Vagina (tissue), 2 donors: Measurements from ENCODE around the gene CATSPERE. TPM values are rescaled to one million over a fixed set of nuclear protein-coding genes. Genes with fewer than 3 reads are reported as not detected.
"Not testable (repeated sequence)": the region's sequence is repeated elsewhere in the genome, so short reads cannot be mapped to it uniquely, and the experiment has no call there.

ENCODE experiments used
- DNase-seq, 2 donors: peaks; one replicate each; pipeline ENCODE4 v3.0.0-alpha.2; 2017; ENCODE audit errors: extremely low spot score in 2 of 2
- H3K27ac ChIP-seq: fragments of 200-600 bp; sonication (generic); one replicate; pipeline ENCODE4 v1.5.1; 2019
- H3K27me3 ChIP-seq: fragments of 200-600 bp; sonication (generic); one replicate; pipeline ENCODE4 v1.5.1; 2019
- H3K36me3 ChIP-seq, 2 donors: fragments of 200-600 bp; sonication (generic); one replicate each; pipeline ENCODE4 v1.5.1; 2017 to 2019
- H3K4me1 ChIP-seq: fragments of 200-600 bp; sonication (generic); one replicate; pipeline ENCODE4 v1.5.1; 2019
- H3K4me3 ChIP-seq, 2 donors: fragments of 200-600 bp; sonication (generic); 1 replicate in 1 of 2; 2 replicates in 1 of 2; pipeline ENCODE4 v1.5.1; 2016 to 2019
- H3K9me3 ChIP-seq: fragments of 200-600 bp; sonication (generic); one replicate; pipeline ENCODE4 v1.5.1; 2019
- POLR2A ChIP-seq, 2 donors: fragments of 450-650 bp; IDR thresholded peaks; one replicate each; pipeline ENCODE4 v1.6.1; 2017; ENCODE audit warnings: antibody characterized with exemption in 2 of 2, mild to moderate bottlenecking in 2 of 2, moderate library complexity in 2 of 2
- POLR2AphosphoS5 ChIP-seq, 2 donors: sonication (generic); formaldehyde crosslinking; IDR thresholded peaks; one replicate each; pipeline ENCODE4 v1.9.0; 2017; ENCODE audit warnings: antibody characterized with exemption in 2 of 2, mild to moderate bottlenecking in 2 of 2, low read depth in 1 of 2; ENCODE audit not compliant: insufficient read depth in 1 of 2
- intact Hi-C: fragments of 100-400 bp; cut with DNase I; formaldehyde crosslinking; loops from one replicate; pipeline ENCODE4 v1.15.1; 2023
- total RNA-seq: library from RNA; depleted of rRNA; stranded (reverse); fragments of >200 nt; gene quantifications from one replicate; pipeline ENCODE4 v1.2.3, GENCODE V29; 2016
- TF ChIP-seq, protein P1 (sequence below), 3 experiments: fragments of 450-650 bp in 2 of 3; fragments of 200-600 bp in 1 of 3; sonication (generic) in 1 of 3; IDR thresholded peaks; one replicate each; pipeline ENCODE4 v1.5.1; 2017 to 2019; ENCODE audit warnings: antibody characterized with exemption in 3 of 3, mild to moderate bottlenecking in 2 of 3, moderate library complexity in 2 of 3

CATSPERE gene
- total RNA-seq, 1 donor from 2014 or later = 0.98 TPM

- DNase-seq = no peak
- intact Hi-C loops = no loop called here
- Histone ChIP-seq H3K4me1 (peaks cover 22% of the 10 kb centered on the region), H3K4me3 (no peak overlapping the region), H3K27ac (no peak overlapping the region), H3K36me3 (no peaks in the 10 kb centered on the region), H3K9me3 (no peaks in the 10 kb centered on the region), H3K27me3 (no peaks in the 10 kb centered on the region)
- TF ChIP-seq, protein P1, sequence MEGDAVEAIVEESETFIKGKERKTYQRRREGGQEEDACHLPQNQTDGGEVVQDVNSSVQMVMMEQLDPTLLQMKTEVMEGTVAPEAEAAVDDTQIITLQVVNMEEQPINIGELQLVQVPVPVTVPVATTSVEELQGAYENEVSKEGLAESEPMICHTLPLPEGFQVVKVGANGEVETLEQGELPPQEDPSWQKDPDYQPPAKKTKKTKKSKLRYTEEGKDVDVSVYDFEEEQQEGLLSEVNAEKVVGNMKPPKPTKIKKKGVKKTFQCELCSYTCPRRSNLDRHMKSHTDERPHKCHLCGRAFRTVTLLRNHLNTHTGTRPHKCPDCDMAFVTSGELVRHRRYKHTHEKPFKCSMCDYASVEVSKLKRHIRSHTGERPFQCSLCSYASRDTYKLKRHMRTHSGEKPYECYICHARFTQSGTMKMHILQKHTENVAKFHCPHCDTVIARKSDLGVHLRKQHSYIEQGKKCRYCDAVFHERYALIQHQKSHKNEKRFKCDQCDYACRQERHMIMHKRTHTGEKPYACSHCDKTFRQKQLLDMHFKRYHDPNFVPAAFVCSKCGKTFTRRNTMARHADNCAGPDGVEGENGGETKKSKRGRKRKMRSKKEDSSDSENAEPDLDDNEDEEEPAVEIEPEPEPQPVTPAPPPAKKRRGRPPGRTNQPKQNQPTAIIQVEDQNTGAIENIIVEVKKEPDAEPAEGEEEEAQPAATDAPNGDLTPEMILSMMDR (IDR thresholded peaks at IDR 0.05) = no peak
- TF ChIP-seq POLR2A (IDR thresholded peaks at IDR 0.05) (no peak), POLR2AphosphoS5 (IDR thresholded peaks at IDR 0.05; ENCODE audit: insufficient read depth in 1 of 2, low read depth in 1 of 2) (no peak)
Measured at GRCh38 chr1:244662599-244662998, 201.5 kb downstream of the CATSPERE start.

DNA sequence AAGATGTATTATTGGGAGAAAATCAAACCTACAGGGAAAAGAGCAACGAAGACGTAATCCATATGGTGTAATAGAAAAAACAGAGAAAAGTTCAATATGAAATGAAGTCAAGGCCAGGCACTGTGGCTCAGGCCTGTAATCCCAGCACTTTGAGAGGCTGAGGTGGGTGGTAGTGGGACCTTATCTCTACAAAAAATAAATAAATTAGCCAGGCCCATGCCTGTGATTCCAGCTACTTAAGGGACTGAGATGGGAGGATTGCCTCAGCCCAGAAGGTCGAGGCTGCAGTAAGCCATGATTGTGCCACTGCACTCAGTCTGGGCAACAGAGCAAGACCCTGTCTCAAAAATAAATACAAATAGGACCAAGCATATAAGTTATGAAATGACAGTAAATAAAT lies 203.3 kb downstream of the CATSPERE start:
- DNase-seq = no peak
- TF ChIP-seq POLR2A (IDR thresholded peaks at IDR 0.05) (no peak), POLR2AphosphoS5 (IDR thresholded peaks at IDR 0.05; ENCODE audit: insufficient read depth in 1 of 2, low read depth in 1 of 2) (no peak)
- TF ChIP-seq, protein P1 (IDR thresholded peaks at IDR 0.05) = no peak
- H3K27me3 ChIP-seq = no peaks in the 10 kb centered on the region
- intact Hi-C loops = no loop called here
- H3K27ac ChIP-seq = no peak overlapping the region
- no peaks in the 10 kb centered on the region for H3K36me3 ChIP-seq
- no peaks in the 10 kb centered on the region for H3K9me3 ChIP-seq
- no peak overlapping the region for H3K4me3 ChIP-seq
- peaks cover 15% of the 10 kb centered on the region for H3K4me1 ChIP-seq

GRCh38 chr1:244665771-244666217 lies 204.7 kb downstream of the CATSPERE start:
- H3K36me3 ChIP-seq = no peaks in the 10 kb centered on the region
- no peak overlapping the region for H3K4me3 ChIP-seq
- peaks cover 15% of the 10 kb centered on the region for H3K4me1 ChIP-seq
- H3K27ac ChIP-seq = no peak overlapping the region
- no peaks in the 10 kb centered on the region for H3K27me3 ChIP-seq
- no peak for TF ChIP-seq POLR2A (IDR thresholded peaks at IDR 0.05)
- TF ChIP-seq POLR2AphosphoS5 (IDR thresholded peaks at IDR 0.05; ENCODE audit: insufficient read depth in 1 of 2, low read depth in 1 of 2) = no peak
- TF ChIP-seq, protein P1 (IDR thresholded peaks at IDR 0.05) = no peak
- intact Hi-C loops = no loop called here
- no peak for DNase-seq
- H3K9me3 ChIP-seq = no peaks in the 10 kb centered on the region

GRCh38 chr1:244666672-244667418 lies 205.8 kb downstream of the CATSPERE start:
- intact Hi-C loops, H3K27ac ChIP-seq, DNase-seq, H3K4me3 ChIP-seq, H3K9me3 ChIP-seq, H3K36me3 ChIP-seq, H3K27me3 ChIP-seq: not testable (repeated sequence)
- H3K4me1 ChIP-seq = peaks cover 15% of the 10 kb centered on the region

- Histone ChIP-seq H3K27ac (no peak overlapping the region), H3K27me3 (no peaks in the 10 kb centered on the region), H3K9me3 (no peaks in the 10 kb centered on the region), H3K4me3 (no peak overlapping the region), H3K4me1 (peaks cover 25% of the 10 kb centered on the region), H3K36me3 (no peaks in the 10 kb centered on the region)
- TF ChIP-seq POLR2A (IDR thresholded peaks at IDR 0.05) (no peak), POLR2AphosphoS5 (IDR thresholded peaks at IDR 0.05; ENCODE audit: insufficient read depth in 1 of 2, low read depth in 1 of 2) (no peak)
- TF ChIP-seq, protein P1 (IDR thresholded peaks at IDR 0.05) = no peak
- no peak for DNase-seq
- intact Hi-C loops = no loop called here
Measured at GRCh38 chr1:244667797-244668196, 206.7 kb downstream of the CATSPERE start.
